Measurements from ENCODE around the gene ANKS1A. TPM values are rescaled to one million over a fixed set of nuclear protein-coding genes. Genes with fewer than 3 reads are reported as not detected.
A peak's percentile ranks its signal among the peaks of the same experiment; 100 is the strongest.

Gene ANKS1A
- polyA plus RNA-seq, 1 of the 3 experiments (the other 2 are of a cell fraction): 7.6 TPM

DNA sequence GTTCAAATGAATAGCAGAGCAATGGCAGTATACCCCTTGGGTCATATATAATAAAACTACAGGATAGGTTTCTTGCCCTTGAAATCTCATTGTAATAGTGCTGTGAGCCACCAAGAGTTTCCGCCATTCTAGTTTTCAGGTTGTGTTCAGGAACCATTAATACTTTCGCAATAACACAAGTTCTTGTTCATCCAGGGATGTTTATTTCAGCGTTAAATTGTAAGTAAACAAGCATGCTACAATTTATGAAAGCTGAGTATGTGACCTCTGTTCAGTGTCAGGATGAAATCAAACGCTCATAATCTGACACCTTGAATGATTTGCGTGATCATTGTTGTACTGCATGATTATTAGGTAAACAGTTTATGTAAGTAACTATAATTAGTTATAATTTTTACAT is 22.8 kb downstream of the ANKS1A start (continued):
- TF ChIP-seq, protein P1, sequence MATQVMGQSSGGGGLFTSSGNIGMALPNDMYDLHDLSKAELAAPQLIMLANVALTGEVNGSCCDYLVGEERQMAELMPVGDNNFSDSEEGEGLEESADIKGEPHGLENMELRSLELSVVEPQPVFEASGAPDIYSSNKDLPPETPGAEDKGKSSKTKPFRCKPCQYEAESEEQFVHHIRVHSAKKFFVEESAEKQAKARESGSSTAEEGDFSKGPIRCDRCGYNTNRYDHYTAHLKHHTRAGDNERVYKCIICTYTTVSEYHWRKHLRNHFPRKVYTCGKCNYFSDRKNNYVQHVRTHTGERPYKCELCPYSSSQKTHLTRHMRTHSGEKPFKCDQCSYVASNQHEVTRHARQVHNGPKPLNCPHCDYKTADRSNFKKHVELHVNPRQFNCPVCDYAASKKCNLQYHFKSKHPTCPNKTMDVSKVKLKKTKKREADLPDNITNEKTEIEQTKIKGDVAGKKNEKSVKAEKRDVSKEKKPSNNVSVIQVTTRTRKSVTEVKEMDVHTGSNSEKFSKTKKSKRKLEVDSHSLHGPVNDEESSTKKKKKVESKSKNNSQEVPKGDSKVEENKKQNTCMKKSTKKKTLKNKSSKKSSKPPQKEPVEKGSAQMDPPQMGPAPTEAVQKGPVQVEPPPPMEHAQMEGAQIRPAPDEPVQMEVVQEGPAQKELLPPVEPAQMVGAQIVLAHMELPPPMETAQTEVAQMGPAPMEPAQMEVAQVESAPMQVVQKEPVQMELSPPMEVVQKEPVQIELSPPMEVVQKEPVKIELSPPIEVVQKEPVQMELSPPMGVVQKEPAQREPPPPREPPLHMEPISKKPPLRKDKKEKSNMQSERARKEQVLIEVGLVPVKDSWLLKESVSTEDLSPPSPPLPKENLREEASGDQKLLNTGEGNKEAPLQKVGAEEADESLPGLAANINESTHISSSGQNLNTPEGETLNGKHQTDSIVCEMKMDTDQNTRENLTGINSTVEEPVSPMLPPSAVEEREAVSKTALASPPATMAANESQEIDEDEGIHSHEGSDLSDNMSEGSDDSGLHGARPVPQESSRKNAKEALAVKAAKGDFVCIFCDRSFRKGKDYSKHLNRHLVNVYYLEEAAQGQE (IDR thresholded peaks at IDR 0.05; ENCODE audit: low read depth, low read length): no peak
- TF ChIP-seq, protein P2, sequence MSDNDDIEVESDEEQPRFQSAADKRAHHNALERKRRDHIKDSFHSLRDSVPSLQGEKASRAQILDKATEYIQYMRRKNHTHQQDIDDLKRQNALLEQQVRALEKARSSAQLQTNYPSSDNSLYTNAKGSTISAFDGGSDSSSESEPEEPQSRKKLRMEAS (IDR thresholded peaks at IDR 0.05; ENCODE audit: low read depth): no peak
- TF ChIP-seq NRF1 (IDR thresholded peaks at IDR 0.05; ENCODE audit: low read depth, low read length) (no peak), MEF2A (IDR thresholded peaks at IDR 0.05; ENCODE audit: borderline replicate concordance, low read depth) (no peak)

DNA sequence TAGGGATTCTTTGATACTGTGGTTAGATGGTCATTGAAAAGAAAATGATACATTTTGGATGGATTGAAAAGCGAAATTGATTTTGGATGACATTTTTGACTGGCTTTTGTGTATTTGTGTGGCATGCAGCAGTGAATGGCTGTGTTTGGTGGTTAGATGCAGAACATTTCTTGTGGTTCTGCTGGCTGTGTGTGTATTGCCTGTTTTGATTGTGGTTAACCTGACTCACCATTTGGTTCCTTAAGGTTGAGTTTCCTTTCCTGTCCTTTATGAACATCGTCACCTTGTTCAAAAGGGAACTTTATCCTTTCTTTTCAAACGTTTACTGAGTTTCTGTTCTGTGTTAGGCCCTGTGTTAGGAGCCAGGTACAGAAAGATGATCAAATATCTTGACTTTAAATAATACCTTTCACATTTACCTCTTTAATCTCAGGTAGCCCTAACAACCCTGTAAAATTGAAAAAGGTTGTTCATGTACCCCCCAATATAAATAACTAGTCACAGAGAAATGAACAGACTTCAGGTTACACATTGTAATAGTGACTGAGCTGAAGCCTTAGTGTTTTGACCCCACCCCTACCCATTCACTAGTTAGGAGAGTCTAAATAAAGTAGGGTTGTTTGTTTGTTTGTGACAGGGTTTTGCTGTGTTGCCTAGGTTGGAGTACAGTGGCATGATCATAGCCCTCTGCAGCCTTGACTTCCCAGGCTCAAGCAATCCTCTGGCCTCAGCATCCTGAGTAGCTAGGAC is 23.8 kb downstream of the ANKS1A start:
- POLR2A ChIA-PET: no interaction called here
- 64% methylated on average over 3 of the region's 3 CpGs for WGBS (ENCODE audit: low lambda C conversion rate)

More for the DNA sequence above, 23.8 kb downstream of the ANKS1A start:
- Histone ChIP-seq H2AFZ (ENCODE audit: low read depth) (no peak overlapping the region), H3K4me3 (ENCODE audit: low read depth in 2 of 2, low read length in 1 of 2) (no peak overlapping the region; a peak in 1 of 4 replicates), H3K4me1 (ENCODE audit: control insufficient read depth in 1 of 2, insufficient read depth in 2 of 2, low read depth in 1 of 2, low read length in 1 of 2) (peaks cover 0 to 25% of the 10 kb centered on the region in 2 experiments; a peak in 2 of 4 replicates), H3F3A (replicated peaks; ENCODE audit: insufficient read depth) (no peaks in the 10 kb centered on the region), H3K4me2 (peak overlapping the region; percentile 36), H3K79me2 (ENCODE audit: insufficient read depth) (peaks cover 30% of the 10 kb centered on the region; the same call in 1 of the 2 replicates), H3K9me2 (no peaks in the 10 kb centered on the region), H3K9ac (no peak overlapping the region), H3K36me3 (replicated peaks in 1 of 2; ENCODE audit: control insufficient read depth in 1 of 2, insufficient read depth in 2 of 2, low read length in 1 of 2) (no peaks in the 10 kb centered on the region), H4K20me1 (ENCODE audit: insufficient read depth) (peaks cover 23% of the 10 kb centered on the region), H3K27ac (ENCODE audit: low read depth in 2 of 2, low read length in 1 of 2) (0 out of 4 replicates have a peak overlapping the region, but pooled peaks of 1 of the 2 experiments have one; percentile 17), H3K27me3 (ENCODE audit: insufficient read depth) (no peaks in the 10 kb centered on the region), H3K9me3 (no peaks in the 10 kb centered on the region)
- DNase-seq: no peak
- TF ChIP-seq FOSL2 (IDR thresholded peaks at IDR 0.05; ENCODE audit: borderline replicate concordance, low read depth) (peak; percentile 52; the same call in 1 of the 2 replicates), GABPA (IDR thresholded peaks at IDR 0.05; ENCODE audit: low read depth) (no peak), TCF12 (IDR thresholded peaks at IDR 0.05) (peak; percentile 49), JUND (IDR thresholded peaks at IDR 0.05) (peak; percentile 43), RFX5 (IDR thresholded peaks at IDR 0.05; ENCODE audit: low read length) (no peak)
- TF ChIP-seq, protein P3, sequence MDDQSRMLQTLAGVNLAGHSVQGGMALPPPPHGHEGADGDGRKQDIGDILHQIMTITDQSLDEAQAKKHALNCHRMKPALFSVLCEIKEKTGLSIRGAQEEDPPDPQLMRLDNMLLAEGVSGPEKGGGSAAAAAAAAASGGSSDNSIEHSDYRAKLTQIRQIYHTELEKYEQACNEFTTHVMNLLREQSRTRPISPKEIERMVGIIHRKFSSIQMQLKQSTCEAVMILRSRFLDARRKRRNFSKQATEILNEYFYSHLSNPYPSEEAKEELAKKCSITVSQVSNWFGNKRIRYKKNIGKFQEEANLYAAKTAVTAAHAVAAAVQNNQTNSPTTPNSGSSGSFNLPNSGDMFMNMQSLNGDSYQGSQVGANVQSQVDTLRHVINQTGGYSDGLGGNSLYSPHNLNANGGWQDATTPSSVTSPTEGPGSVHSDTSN (IDR thresholded peaks at IDR 0.05): 0 out of 2 replicates have a peak, but pooled peaks have one; percentile 15
- CTCF ChIA-PET: interaction anchor here (0.6 kb wide), 1 partner anchor 11 kb away, joined by 3 read pairs; no protein-coding TSS in a partner anchor
